ENCODE data around the gene NAA30.

GRCh38 chr14:57364659-57365450 is 25.5 kb upstream of the NAA30 start:
- TF ChIP-seq CTCF (IDR thresholded peaks at IDR 0.05) = no peak
- no peak for TF ChIP-seq POLR2A (IDR thresholded peaks at IDR 0.05)
- TF ChIP-seq EP300 (IDR thresholded peaks at IDR 0.05) = no peak

All from tibial nerve (tissue), 4 donors.